ENCODE results near the gene PCSK6. TPM values are rescaled to one million over a fixed set of nuclear protein-coding genes. Genes with fewer than 3 reads are reported as not detected.

PCSK6 gene
- total RNA-seq, 1 donor, result 0.72 TPM

DNA sequence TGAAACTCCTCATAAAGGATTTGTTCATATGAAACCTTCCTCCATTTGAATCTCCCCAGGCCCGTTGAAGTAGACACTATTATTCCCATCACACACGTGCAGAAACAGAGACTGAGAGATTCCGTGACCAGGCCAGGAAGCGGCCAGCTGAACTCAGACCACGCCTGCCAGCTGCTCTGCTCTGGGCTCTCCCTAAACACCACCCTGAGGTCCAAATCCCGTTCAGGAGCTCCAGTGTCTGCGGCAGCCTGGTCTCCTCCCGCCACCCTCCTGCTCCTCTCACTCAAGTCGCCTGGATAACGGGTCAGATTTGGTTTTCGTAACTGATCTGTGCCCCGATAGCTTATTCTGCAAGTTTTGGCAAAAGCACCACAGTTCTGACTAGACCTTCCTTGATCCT lies 140.9 kb downstream of the PCSK6 start:
- TF ChIP-seq, protein P1, sequence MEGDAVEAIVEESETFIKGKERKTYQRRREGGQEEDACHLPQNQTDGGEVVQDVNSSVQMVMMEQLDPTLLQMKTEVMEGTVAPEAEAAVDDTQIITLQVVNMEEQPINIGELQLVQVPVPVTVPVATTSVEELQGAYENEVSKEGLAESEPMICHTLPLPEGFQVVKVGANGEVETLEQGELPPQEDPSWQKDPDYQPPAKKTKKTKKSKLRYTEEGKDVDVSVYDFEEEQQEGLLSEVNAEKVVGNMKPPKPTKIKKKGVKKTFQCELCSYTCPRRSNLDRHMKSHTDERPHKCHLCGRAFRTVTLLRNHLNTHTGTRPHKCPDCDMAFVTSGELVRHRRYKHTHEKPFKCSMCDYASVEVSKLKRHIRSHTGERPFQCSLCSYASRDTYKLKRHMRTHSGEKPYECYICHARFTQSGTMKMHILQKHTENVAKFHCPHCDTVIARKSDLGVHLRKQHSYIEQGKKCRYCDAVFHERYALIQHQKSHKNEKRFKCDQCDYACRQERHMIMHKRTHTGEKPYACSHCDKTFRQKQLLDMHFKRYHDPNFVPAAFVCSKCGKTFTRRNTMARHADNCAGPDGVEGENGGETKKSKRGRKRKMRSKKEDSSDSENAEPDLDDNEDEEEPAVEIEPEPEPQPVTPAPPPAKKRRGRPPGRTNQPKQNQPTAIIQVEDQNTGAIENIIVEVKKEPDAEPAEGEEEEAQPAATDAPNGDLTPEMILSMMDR (IDR thresholded peaks at IDR 0.05; ENCODE audit: extremely low read depth, low read depth, low read length), result no peak
- Histone ChIP-seq H3K27me3 (ENCODE audit: insufficient read depth, low read length) (peaks cover 7% of the 10 kb centered on the region), H3K4me2 (ENCODE audit: insufficient read depth, low read length) (no peak overlapping the region), H3K9me3 (ENCODE audit: low read depth, low read length) (no peaks in the 10 kb centered on the region), H3K79me2 (ENCODE audit: insufficient read depth, low read length) (no peaks in the 10 kb centered on the region), H4K20me1 (ENCODE audit: insufficient read depth, low read length) (no peaks in the 10 kb centered on the region), H3K4me1 (ENCODE audit: insufficient read depth, low read length) (no peaks in the 10 kb centered on the region), H3K4me3 (ENCODE audit: insufficient read depth, low read length) (no peak overlapping the region), H2AFZ (ENCODE audit: low read length) (no peak overlapping the region), H3K36me3 (ENCODE audit: insufficient read depth, low read length) (no peaks in the 10 kb centered on the region), H3K27ac (ENCODE audit: low read depth, low read length) (no peak overlapping the region)
- DNase-seq (ENCODE audit: insufficient read length, low spot score, missing footprints), result no peak

- Histone ChIP-seq H4K20me1 (ENCODE audit: insufficient read depth, low read length) (no peaks in the 10 kb centered on the region), H3K36me3 (ENCODE audit: insufficient read depth, low read length) (no peaks in the 10 kb centered on the region), H3K27me3 (ENCODE audit: insufficient read depth, low read length) (peaks cover 7% of the 10 kb centered on the region), H3K4me1 (ENCODE audit: insufficient read depth, low read length) (no peaks in the 10 kb centered on the region), H3K27ac (ENCODE audit: low read depth, low read length) (no peak overlapping the region), H3K4me3 (ENCODE audit: insufficient read depth, low read length) (no peak overlapping the region), H3K9me3 (ENCODE audit: low read depth, low read length) (no peaks in the 10 kb centered on the region), H3K79me2 (ENCODE audit: insufficient read depth, low read length) (no peaks in the 10 kb centered on the region), H2AFZ (ENCODE audit: low read length) (no peak overlapping the region), H3K4me2 (ENCODE audit: insufficient read depth, low read length) (no peak overlapping the region)
- DNase-seq (ENCODE audit: insufficient read length, low spot score, missing footprints), result peak; percentile 41
- TF ChIP-seq, protein P1 (IDR thresholded peaks at IDR 0.05; ENCODE audit: extremely low read depth, low read depth, low read length), result no peak
Observed at GRCh38 chr15:101348015-101348414, 141.5 kb downstream of the PCSK6 start.

GRCh38 chr15:101347454-101347853 lies 142.1 kb downstream of the PCSK6 start:
- H3K4me1 ChIP-seq (ENCODE audit: insufficient read depth, low read length), result no peaks in the 10 kb centered on the region
- TF ChIP-seq, protein P1 (IDR thresholded peaks at IDR 0.05; ENCODE audit: extremely low read depth, low read depth, low read length), result no peak
- H4K20me1 ChIP-seq (ENCODE audit: insufficient read depth, low read length), result no peaks in the 10 kb centered on the region
- H3K27ac ChIP-seq (ENCODE audit: low read depth, low read length), result no peak overlapping the region
- no peaks in the 10 kb centered on the region for H3K79me2 ChIP-seq (ENCODE audit: insufficient read depth, low read length)
- H3K4me3 ChIP-seq (ENCODE audit: insufficient read depth, low read length), result no peak overlapping the region
- no peak overlapping the region for H3K4me2 ChIP-seq (ENCODE audit: insufficient read depth, low read length)
- no peaks in the 10 kb centered on the region for H3K9me3 ChIP-seq (ENCODE audit: low read depth, low read length)
- H2AFZ ChIP-seq (ENCODE audit: low read length), result no peak overlapping the region
- H3K27me3 ChIP-seq (ENCODE audit: insufficient read depth, low read length), result peaks cover 7% of the 10 kb centered on the region
- DNase-seq (ENCODE audit: insufficient read length, low spot score, missing footprints), result peak; percentile 69
- H3K36me3 ChIP-seq (ENCODE audit: insufficient read depth, low read length), result no peaks in the 10 kb centered on the region

DNA sequence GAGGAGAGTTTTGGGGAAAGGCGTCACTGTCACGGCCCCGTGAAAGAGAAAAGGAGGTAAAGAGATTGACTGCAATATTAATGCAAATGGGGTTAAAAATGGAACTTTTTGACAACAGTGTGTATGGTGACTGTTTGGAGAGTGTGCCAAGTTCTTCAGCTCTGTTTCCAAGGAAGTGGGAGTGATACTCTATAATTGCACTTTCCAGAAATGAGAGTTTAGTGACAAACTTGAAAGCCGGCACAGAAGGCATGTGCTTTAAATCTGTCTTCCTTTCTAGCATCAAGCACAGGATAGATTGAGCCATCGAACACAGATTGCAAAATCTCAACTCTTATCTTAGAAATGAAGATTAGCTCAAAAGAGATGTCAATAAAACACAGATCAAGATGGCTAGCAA lies 142.6 kb downstream of the PCSK6 start:
- peaks cover 7% of the 10 kb centered on the region for H3K27me3 ChIP-seq (ENCODE audit: insufficient read depth, low read length)
- H3K27ac ChIP-seq (ENCODE audit: low read depth, low read length), result no peak overlapping the region
- H3K9me3 ChIP-seq (ENCODE audit: low read depth, low read length), result no peaks in the 10 kb centered on the region
- no peak overlapping the region for H3K4me3 ChIP-seq (ENCODE audit: insufficient read depth, low read length)
- no peak overlapping the region for H2AFZ ChIP-seq (ENCODE audit: low read length)
- H3K4me1 ChIP-seq (ENCODE audit: insufficient read depth, low read length), result no peaks in the 10 kb centered on the region
- no peak overlapping the region for H3K4me2 ChIP-seq (ENCODE audit: insufficient read depth, low read length)
- no peak for DNase-seq (ENCODE audit: insufficient read length, low spot score, missing footprints)
- TF ChIP-seq, protein P1 (IDR thresholded peaks at IDR 0.05; ENCODE audit: extremely low read depth, low read depth, low read length), result no peak
- no peaks in the 10 kb centered on the region for H3K36me3 ChIP-seq (ENCODE audit: insufficient read depth, low read length)
- H4K20me1 ChIP-seq (ENCODE audit: insufficient read depth, low read length), result no peaks in the 10 kb centered on the region
- no peaks in the 10 kb centered on the region for H3K79me2 ChIP-seq (ENCODE audit: insufficient read depth, low read length)

Measured in osteoblast (primary cell).